ENCODE measurements around the gene TJP1.
A peak's percentile ranks its signal among the peaks of the same experiment; 100 is the strongest.
"Not testable (repeated sequence)": the region's sequence is repeated elsewhere in the genome, so short reads cannot be mapped to it uniquely, and the experiment has no call there.

Gene TJP1

DNA sequence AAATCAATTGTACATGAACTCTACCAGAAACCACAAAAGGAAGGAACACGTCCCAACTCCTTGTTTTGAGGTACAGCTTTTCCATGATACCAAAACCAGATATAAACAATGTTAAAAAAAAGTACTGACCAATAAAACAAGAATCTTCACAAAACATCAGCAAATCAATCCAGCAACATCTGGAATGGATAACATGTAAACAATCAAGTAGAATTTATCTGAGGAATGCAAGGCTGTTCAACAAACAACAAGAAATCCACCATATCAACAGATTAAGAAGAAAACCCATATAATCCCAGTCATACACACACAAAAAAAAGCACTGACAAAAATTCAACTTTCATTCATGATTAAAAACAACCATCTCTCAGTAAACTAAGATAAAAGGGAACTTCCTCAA is 26.7 kb downstream of the TJP1 start:
- DNase-seq, result peak; percentile 28

DNA sequence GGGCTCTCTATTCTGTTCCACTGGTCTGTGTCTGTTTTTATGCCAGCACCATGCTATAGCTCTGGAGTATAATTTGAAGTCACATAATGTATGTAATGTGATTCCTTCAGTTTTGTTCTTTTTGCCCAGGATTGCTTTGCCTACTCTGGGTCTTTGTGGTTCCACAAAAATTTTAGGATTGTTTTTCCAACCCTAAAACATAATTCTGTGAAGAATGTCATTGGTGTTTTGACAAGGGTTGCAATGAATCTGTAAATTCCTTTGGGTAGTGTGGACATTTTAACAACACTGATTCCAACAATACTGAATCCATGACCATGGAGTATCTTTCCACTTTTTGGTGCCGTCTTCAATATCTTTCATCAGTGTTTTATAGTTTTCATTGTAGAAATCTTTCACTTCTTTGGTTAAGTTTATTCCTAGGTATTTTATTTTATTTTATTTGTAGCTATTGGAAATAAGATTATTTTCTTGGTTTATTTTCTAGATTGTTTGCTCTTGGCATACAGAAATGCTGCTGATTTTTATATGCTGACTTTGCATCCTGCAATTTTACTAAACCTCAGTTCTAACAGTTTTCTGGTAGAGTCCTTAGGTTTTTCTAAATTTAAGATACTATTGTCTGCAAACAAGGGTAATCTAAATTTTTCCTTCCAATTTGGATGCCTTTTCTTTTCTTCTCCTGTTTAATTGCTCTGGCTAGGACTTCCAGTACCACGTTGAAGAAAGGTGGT is 29.7 kb downstream of the TJP1 start:
- no peak for DNase-seq

DNA sequence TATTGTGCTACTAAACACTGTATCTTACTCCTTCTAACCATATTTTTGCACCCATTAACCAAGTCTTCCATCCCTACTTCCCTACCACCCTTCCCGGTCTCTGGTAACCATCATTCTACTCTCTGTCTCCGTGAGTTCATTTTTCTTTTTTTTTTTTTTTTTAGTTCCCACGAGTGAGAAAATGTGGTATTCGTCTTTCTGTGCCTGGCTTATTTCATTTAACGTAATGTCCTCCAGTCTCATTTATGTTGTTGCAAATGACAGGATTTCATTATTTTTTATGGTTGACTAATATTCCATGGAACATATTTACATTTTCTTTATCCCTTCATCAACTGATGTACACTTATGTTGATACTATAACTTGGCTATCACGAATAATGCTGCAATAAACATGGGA is 31.7 kb downstream of the TJP1 start:
- no peak for DNase-seq

DNA sequence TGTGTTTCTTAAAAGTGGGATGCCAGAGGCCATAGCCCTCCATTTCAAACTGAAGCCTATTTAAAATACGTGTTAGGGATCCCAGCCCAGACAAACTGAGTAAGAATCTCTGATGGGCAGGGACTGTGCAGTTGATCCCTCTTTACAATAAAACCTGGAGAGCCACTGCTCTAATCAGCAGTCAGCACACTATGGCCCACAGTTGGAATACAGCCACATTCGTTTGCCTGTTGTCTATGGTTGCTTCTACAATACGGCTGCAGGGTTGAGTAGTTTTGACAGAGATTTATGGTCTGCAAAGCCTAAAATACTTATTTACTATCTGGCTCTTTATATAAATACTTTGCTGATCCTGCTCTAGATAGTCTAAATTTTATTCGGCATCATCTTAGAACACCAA is 32.4 kb downstream of the TJP1 start:
- DNase-seq, result no peak

DNA sequence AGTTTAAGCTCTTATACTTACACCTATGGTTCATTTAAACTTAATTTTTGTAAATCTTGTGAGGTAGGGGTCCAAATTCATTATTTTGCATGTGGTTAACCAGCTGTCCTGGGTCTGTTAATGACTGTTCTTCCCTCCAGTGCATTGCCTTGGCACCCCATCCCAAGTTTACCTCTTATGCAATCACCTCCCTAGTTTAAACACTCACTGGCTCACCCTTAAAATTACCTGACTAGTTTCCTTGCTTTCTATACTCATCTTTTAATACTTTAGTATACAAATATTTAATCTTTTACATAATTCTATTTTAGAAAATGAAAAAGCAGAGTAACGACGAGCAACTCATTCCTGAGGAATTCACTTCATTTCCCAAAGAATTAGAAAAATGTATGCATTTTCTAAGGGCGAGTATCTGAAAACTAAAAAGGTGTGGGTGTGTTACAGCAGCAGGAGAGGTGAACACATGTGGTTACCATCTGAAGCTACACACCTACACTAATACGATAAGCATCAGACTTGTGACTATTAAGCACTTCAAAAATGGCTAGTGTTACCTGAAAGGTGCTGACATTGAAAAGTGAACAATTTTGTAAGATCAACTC is 33.7 kb downstream of the TJP1 start:
- DNase-seq, result no peak

DNA sequence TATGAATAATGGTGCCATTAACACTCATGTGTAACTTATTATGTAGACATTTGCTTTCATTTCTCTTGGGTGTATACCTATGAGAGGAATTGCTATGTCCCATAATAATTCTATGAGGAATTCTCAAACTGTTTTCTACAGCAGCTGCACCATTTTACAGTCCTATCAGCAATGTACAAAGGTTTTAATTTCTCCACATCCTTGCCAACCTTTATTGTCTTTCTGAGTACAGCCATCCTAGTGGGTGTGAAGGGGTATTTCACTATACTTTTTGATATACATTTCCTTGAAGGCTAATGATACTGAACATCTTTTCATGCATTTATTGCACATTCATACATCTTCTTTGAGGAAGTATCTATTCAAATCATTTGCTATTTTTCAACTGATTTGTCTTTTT is 34.5 kb downstream of the TJP1 start:
- DNase-seq, result no peak

DNA sequence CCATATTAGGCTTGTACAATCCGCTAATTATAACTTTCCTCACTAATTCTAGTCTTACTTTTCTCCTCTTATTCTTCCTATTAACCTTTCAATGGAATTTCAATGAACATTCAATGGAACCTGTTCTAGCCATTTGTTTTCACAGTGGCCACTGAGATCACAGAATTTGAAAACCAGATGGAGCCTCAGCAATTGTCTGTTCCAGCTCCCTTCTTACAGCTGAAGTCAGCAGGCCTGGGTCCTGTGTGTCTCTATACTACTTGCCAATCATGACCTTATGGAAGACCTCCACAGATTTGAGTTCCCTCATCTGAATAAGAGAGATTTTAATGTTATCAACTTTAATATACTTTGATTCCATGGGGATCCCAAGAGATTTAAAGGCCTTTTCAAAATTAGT is 36.6 kb downstream of the TJP1 start:
- DNase-seq, result no peak

DNA sequence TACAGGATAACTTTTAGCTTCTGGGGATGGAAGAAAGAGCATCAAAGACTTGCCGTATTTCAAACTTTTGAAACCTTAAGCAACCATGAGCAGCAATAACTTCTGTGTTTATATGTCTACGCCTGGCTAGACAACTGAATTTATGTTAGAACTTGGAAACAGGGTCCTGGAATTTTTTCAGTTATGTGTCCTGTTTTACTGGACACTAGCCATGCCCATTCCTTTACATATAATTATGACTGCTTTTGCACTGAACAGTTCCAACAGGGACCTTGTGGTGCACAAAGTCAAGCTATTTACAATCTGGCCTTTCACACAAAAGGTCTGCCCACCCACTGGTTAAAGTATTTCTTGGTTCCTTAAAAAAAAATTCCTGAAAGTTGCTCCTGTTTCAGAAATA is 37.1 kb downstream of the TJP1 start:
- DNase-seq, result no peak

DNA sequence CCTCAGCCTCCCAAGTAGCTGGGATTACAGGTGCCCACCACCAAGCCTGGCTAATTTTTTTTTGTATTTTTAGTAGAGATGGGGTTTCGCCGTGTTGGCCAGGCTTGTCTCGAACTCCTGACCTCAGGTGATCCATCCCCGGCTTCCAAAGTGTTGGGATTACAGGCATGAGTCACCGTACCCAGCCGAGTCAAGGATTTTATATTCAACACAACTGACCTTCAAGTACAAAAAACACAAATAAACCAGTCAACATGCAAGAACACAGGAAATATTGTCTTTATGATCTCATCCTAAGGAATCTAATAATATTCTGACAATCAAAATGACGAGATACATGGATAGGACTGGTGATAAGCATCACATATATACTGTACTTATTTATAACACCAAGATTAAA is 37.9 kb downstream of the TJP1 start:
- DNase-seq, result no peak

DNA sequence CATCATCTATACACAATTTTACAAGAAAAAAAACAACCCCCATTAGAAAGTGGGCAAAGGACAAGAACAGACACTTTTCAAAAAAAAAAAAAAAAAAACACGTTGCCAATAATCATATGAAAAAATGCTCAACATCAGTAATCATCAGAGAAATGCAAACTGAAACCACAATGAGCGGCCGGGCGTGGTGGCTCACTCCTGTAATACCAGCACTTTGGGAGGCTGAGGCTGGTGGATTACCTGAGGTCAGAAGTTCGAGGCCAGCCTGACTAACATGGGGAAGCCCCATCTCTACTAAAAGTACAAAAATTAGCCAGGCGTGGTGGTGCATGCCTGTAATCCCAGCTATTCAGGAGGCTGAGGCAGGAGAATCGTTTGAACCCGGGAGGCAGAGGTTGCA is 39.5 kb downstream of the TJP1 start:
- DNase-seq, result not testable (repeated sequence)

DNA sequence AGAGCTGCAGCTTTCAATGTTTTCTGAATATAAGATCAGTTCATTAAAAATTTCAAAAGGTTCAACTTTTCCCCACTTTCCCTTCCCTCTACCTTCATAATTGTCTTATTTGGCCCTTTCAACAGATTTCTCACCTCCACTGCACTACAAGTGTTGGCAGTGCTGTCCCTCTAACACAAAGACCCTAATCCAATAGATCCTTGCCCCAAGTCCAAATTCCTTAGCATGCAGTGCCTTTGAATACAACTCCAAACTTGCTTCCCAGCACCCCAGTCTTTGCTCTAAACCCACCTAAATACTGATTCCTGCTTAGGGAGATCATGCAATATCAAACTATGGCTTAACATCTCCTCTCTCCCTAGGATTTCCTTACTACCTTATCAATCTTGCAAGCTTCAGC is 43.9 kb downstream of the TJP1 start:
- no peak for DNase-seq

DNA sequence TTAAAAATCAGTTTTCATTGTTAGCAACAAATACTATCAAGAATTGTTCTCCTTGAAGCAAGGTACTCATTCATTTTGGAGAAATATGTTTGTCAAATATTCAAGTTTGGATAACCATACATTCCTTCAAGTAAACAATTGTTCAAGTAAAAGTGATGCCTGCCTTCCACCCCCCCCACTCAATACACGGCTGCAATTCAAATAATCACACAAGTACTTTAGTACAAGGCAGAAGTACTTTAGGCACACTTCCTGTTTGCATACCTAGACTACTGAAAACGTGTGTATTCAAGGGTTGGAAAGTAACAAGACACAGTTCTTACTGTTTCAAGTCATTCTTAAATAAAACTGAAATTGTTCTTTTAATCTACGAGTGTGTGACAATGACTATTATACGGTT is 45.4 kb downstream of the TJP1 start:
- no peak for DNase-seq

DNA sequence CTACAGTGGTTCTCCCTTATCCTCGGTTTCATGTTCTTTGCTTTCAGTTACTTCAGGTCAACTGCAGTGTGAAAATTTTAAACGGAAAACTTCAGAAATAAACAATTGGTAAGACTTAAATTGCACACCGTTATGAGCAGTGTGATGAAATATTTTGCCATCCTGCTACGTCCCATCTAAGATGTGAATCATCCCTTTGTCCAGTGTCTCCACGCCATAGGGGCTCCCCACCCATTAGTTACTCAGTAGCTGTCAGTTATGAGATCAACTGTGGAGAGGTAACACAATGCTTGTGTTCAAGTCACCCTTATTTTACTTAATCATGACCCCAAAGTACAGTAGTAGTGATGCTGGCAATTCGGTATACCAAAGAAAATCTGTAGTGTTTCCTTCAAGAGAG is 47.4 kb downstream of the TJP1 start:
- no peak for DNase-seq

DNA sequence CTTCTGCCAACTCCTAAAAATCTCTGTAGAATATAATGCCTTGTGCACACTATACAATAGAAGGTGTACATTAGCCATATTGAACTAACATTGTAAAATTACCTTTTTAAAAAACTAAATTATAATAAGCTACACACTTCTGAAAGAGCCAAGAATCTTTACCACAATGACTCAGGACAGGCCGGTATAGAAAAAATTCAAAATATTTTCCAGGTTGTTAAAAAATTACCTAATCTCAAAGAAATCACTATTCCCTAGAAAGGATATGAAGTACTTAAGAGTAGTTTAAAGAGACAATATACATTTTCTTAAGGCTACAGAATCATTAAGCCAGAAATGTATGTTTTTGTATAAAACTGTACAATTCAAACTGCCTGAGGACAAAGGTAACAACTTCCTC is 48.5 kb downstream of the TJP1 start:
- no peak for DNase-seq

DNA sequence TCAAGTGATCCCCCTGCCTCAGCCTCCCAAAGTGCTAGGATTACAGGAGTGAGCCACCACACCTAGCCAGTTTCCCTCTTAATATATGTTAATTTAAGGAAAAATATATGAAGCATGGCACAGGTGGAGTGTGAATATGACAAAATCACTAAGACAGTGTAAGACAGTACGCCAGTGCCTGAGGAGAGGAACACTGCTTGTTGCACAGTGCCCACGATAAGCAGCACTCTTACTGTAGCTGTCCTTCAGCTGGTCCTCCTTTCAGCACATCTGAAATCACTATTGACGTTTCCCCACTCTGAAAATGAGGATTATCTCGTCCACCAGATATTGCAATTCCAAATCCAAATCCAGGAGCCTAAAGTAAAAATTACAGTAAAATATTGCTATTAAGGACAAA is 49.3 kb downstream of the TJP1 start:
- DNase-seq, result no peak

DNA sequence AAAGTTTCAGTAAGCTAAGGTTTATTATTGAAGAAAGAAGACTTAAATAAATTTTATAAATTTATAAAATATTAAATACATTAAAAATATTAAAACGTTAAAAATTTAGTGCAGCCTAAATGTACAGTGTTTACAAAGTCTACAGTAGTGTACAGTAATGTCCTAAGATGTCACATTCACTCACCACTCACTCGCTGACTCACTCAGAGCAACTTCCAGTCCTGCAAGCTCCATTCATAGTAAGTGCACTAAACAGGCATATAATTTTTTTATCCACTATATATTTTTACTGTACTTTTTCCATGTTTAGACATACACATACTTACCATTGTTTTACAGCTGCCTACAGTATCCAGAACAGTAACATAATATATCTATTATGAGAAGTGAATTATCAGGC is 51.5 kb downstream of the TJP1 start:
- no peak for DNase-seq

DNA sequence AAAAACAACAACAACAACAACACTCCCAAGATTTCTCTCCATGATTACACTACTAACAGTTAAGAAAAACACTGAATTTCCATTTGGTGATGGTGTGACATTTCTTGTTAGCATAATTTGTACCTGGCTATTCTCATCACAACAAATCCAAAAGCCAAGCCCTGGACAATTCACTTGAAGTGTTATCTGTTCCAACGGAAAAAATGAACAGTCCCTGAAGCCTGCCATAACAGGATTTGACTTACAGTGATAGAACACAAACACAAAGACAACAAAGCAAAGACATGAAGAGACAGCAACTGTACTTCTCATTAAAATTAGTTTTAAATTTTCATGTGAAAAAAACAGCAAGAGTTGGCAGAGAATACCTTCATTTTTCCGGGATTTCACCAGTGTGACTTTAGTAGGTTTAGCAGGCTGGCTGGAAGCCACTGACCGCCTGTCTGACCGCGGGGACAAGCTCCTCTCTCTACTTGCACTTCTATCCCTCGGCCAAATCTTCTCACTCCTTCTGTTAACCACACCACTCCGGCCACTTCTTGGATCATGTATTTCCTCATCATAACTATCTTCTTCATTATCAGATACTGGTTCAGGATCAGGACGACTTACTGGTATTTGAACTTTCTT is 56.3 kb downstream of the TJP1 start:
- DNase-seq, result no peak

DNA sequence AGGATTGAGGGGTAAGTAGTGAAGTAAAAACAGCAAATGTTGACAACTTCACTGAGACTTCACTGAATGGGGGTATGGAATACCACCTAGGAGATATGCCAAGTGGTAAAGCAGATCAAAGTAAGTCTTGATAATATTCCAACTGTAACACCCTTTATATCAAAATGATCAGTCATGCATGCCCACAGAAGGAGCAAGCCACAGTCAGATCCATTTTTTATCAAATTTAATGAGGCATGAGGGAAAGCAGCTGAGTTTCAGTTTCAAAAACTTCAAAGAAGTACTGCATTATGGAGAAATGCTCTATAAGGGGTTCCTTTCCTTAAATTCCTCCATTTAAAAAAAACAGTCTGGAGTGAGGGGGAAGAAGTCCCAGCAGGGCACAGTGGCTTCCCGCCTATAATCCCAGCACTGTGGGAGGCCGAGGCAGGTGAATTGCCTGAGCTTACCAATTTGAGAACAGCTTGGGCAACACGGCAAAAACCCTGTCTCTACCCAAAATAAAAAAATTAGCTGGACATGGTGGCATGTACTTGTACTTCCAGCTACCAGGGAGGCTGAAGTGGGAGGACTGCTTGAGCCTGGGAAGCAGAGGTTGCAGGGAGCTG is 56.9 kb downstream of the TJP1 start:
- no peak for DNase-seq

DNA sequence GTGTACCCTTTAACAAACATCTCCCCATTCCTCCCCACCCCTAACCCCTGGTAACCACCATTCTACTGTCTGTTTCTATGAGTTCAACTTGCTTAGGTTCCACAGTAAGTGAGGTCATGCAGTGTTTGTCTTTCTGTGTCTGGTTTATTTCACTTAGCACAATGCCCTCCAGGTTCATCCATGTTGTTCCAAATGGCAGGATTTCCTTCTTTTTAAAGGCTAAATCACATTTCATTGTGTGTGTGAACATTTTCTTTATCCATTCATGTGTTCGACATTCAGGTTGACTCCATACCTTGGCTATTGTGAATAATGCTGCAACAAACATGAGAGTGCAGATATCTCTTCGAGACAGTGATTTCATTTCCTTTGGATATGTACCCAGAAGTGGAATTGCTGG is 62.7 kb downstream of the TJP1 start:
- no peak for DNase-seq

DNA sequence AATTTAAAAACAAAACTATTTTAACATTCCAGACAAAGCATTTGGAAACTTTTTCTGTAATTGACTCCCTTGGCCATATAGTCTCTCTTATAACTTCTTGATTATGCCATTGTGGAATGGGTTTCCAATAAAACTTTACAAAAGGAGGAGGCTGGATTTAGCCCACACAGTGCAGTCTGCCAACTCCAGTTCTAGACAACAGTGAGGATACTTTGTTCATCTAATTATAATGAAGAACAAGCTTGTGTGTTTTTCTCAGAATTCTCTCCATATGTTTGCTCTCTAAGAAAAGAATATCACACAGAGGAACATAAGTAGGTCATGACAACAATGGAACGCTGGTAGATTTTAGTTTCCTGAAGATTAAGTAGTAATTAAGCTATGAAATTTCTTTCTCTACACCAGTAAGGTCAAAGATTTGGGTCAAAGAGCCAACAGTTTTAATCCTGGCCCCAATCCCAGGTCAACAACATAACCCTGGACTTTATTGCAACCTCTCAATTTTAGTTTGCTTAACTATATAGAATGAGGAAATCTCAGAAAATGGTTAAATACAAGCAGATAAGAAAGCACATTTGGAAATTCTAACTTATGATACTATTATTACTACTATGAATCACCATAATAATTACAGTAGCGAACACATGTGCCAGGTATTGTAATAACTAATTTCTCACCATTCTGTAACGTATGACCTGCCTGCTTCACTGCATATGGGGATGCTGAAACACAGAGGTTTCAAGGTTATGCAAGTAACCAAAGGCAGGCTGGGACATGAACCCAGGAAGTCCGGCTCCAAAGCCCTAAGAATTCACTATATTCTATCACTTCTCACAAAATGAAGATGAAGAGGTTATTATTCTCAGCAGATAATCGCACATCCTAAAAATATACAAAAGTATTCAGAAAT is 65.7 kb downstream of the TJP1 start:
- no peak for DNase-seq

DNA sequence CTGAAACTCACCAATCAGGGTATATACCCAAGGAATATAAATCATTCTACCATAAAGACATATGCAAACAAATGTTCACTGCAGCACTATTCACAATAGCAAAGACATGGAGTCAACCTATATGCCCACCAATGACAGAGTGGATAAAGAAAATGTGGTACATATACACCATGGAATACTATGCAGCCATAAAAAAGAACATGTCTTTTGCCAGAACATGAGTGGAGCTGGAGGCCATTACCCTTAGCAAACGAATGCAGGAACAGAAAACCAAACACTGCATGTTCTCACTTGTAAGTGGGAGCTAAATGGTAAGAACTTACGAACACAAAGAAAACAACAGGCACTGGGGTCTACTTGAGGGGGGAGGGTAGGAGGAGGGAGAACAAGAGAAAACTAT is 68.3 kb downstream of the TJP1 start:
- DNase-seq, result not testable (repeated sequence)

DNA sequence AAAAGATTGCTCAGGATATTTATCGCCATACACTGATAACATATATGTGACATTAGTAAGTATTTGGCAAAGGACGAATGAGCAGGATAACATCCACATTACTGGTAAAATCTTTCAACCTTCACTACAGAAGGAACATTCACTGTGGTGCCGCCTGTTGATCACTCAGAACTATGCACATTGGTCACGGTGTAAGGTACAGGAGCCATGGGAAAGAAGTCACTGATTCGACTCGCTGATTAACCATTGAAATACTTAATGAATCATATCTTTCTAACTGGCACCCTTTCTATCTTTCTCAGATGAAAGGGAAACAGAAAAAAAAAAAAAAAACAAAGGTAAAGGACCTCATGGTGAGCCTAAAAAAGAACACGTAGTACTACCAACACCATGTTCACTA is 68.8 kb downstream of the TJP1 start:
- DNase-seq, result no peak

DNA sequence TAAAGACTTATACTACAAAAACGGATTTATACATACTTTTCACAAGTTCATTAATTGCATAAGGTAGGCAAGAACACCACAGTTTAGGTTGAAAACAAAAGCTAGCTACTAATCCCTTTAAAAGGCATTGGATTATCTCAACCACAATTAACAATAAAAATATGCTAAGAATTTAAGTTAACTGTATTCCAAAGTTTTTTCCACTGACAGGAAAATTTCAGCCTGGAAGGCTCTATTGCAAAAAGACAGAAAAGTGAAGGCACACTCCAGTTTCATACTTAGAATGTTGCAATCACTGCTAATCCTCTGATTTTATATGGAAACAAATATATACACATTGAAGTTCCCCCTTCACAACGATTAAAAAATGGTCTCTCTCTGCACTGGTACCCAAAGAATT is 71.5 kb downstream of the TJP1 start:
- no peak for DNase-seq

Measured in OCI-M1 (cell line).